ENCODE measurements around the gene SUV39H2. TPM values are rescaled to one million over a fixed set of nuclear protein-coding genes. Genes with fewer than 3 reads are reported as not detected.

SUV39H2 gene
- 10 to 100 TPM; 16.5 to 19.4 TPM for total RNA-seq
- 10 to 100 TPM; 14.4 to 15.1 TPM for polyA plus RNA-seq (ENCODE audit: insufficient read length in 2 of 2)
- long read RNA-seq, donor 1, partial matches to known transcripts: 0 of 2 reads
- long read RNA-seq, donor 1, other reads (novel, unspliced or antisense): 0 of 2 reads
- long read RNA-seq, donor 2, partial matches to known transcripts: 0 of 1 reads
- long read RNA-seq, donor 2, other reads (novel, unspliced or antisense): 0 of 1 reads
- long read RNA-seq, donor 3, partial matches to known transcripts: 0 of 2 reads
- long read RNA-seq, donor 3, other reads (novel, unspliced or antisense): 0 of 2 reads
- long read RNA-seq, donor 4, partial matches to known transcripts: 6 of 12 reads
- long read RNA-seq, donor 4, other reads (novel, unspliced or antisense): 0 of 12 reads

- no peaks in the 10 kb centered on the region for H3K9me3 ChIP-seq (ENCODE audit: control insufficient read depth, insufficient read depth, low read length)
- WGBS (ENCODE audit: insufficient coverage): 0% methylated on average over 101 of the region's 102 CpGs
- peak within 1 kb of the TSS; percentile 100 for H3K4me3 ChIP-seq (ENCODE audit: low read depth, low read length)
- H3K27ac ChIP-seq (ENCODE audit: low read depth, low read length): peak within 1 kb of the TSS; percentile 99
- H3K4me1 ChIP-seq (ENCODE audit: control insufficient read depth, insufficient read depth, low read length): peaks cover 8% of the 10 kb centered on the region
- no peaks in the 10 kb centered on the region for H3K36me3 ChIP-seq (ENCODE audit: control insufficient read depth, insufficient read depth, low read length)
- DNase-seq (ENCODE audit: low read depth in 4 of 6, low spot score in 6 of 6): peak; percentile 84 to 99 (median 94)
- no peaks in the 10 kb centered on the region for H3K27me3 ChIP-seq (ENCODE audit: control insufficient read depth, insufficient read depth, low read length)
Measured at GRCh38 chr10:14878266-14879123, at the start of gene SUV39H2. Gene SUV39H2 (plus strand): TSS chr10:14878866. CDS start chr10:14878889, 23 bp downstream.

- H3K27ac ChIP-seq (ENCODE audit: low read depth, low read length): no peak overlapping the region
Measured at GRCh38 chr10:14833106-14833505, 45.6 kb upstream of the SUV39H2 start.

GRCh38 chr10:14836208-14836607 lies 42.5 kb upstream of the SUV39H2 start:
- Histone ChIP-seq H3K4me1 (ENCODE audit: control insufficient read depth, insufficient read depth, low read length) (peaks cover 16% of the 10 kb centered on the region), H3K4me3 (ENCODE audit: low read depth, low read length) (no peak overlapping the region), H3K36me3 (ENCODE audit: control insufficient read depth, insufficient read depth, low read length) (no peaks in the 10 kb centered on the region), H3K27ac (ENCODE audit: low read depth, low read length) (peak overlapping the region; percentile 98), H3K9me3 (ENCODE audit: control insufficient read depth, insufficient read depth, low read length) (no peaks in the 10 kb centered on the region), H3K27me3 (ENCODE audit: control insufficient read depth, insufficient read depth, low read length) (no peaks in the 10 kb centered on the region)
- no CpG with 5 or more reads among the region's 2 CpGs for WGBS (ENCODE audit: insufficient coverage)
- DNase-seq (ENCODE audit: low read depth in 4 of 6, low spot score in 6 of 6): peak in 1 of 6 donors; percentile 5

More at GRCh38 chr10:14833106-14833505, 45.6 kb upstream of the SUV39H2 start:
- 96% methylated on average over 2 of the region's 3 CpGs for WGBS (ENCODE audit: insufficient coverage)
- Histone ChIP-seq H3K9me3 (ENCODE audit: control insufficient read depth, insufficient read depth, low read length) (no peaks in the 10 kb centered on the region), H3K36me3 (ENCODE audit: control insufficient read depth, insufficient read depth, low read length) (no peaks in the 10 kb centered on the region), H3K4me1 (ENCODE audit: control insufficient read depth, insufficient read depth, low read length) (peaks cover 11% of the 10 kb centered on the region), H3K4me3 (ENCODE audit: low read depth, low read length) (no peak overlapping the region), H3K27me3 (ENCODE audit: control insufficient read depth, insufficient read depth, low read length) (no peaks in the 10 kb centered on the region)
- no peak for DNase-seq (ENCODE audit: low read depth in 4 of 6, low spot score in 6 of 6)

- WGBS (ENCODE audit: insufficient coverage): 7% methylated on average over 14 of the region's 14 CpGs
- peaks cover 8% of the 10 kb centered on the region for H3K36me3 ChIP-seq (ENCODE audit: control insufficient read depth, insufficient read depth, low read length)
- peak in 2 of 6 donors; percentile 33 to 83 for DNase-seq (ENCODE audit: low read depth in 4 of 6, low spot score in 6 of 6)
- H3K27me3 ChIP-seq (ENCODE audit: control insufficient read depth, insufficient read depth, low read length): no peaks in the 10 kb centered on the region
- H3K27ac ChIP-seq (ENCODE audit: low read depth, low read length): peak overlapping the region; percentile 98
- H3K4me1 ChIP-seq (ENCODE audit: control insufficient read depth, insufficient read depth, low read length): peaks cover 16% of the 10 kb centered on the region
- H3K4me3 ChIP-seq (ENCODE audit: low read depth, low read length): peak overlapping the region; percentile 95
- H3K9me3 ChIP-seq (ENCODE audit: control insufficient read depth, insufficient read depth, low read length): no peaks in the 10 kb centered on the region
Measured at GRCh38 chr10:14837003-14837756, 41.5 kb upstream of the SUV39H2 start.

- H3K4me3 ChIP-seq (ENCODE audit: low read depth, low read length): peak within 1 kb of the TSS; percentile 95
- under 1% methylated on average over 72 of the region's 72 CpGs for WGBS (ENCODE audit: insufficient coverage)
Measured at GRCh38 chr10:14837757-14838581, 40.7 kb upstream of the SUV39H2 start, which contains the start of the genes CDNF, HSPA14 and MSANTD7. Gene CDNF (minus strand): TSS chr10:14838037. CDS start chr10:14837946, 91 bp downstream. Gene HSPA14 (plus strand): TSS chr10:14838306. CDS start chr10:14838403, 97 bp downstream. Gene MSANTD7 (plus strand): TSS chr10:14838306. CDS start chr10:14842285, 3,979 bp downstream.

GRCh38 chr10:14838582-14839304 lies 39.9 kb upstream of the SUV39H2 start:
- Histone ChIP-seq H3K36me3 (ENCODE audit: control insufficient read depth, insufficient read depth, low read length) (peaks cover 22% of the 10 kb centered on the region), H3K4me1 (ENCODE audit: control insufficient read depth, insufficient read depth, low read length) (peaks cover 16% of the 10 kb centered on the region), H3K9me3 (ENCODE audit: control insufficient read depth, insufficient read depth, low read length) (no peaks in the 10 kb centered on the region), H3K27me3 (ENCODE audit: control insufficient read depth, insufficient read depth, low read length) (no peaks in the 10 kb centered on the region), H3K27ac (ENCODE audit: low read depth, low read length) (peak overlapping the region; percentile 95), H3K4me3 (ENCODE audit: low read depth, low read length) (peak overlapping the region; percentile 95)
- DNase-seq (ENCODE audit: low read depth in 4 of 6, low spot score in 6 of 6): peak in 3 of 6 donors; percentile 7 to 64 (median 49)
- under 1% methylated on average over 58 of the region's 60 CpGs for whole genome bisulfite sequencing (ENCODE audit: insufficient coverage)

More at GRCh38 chr10:14837757-14838581, 40.7 kb upstream of the SUV39H2 start, which contains the start of the genes CDNF, HSPA14 and MSANTD7:
- H3K4me1 ChIP-seq (ENCODE audit: control insufficient read depth, insufficient read depth, low read length): peaks cover 16% of the 10 kb centered on the region
- H3K9me3 ChIP-seq (ENCODE audit: control insufficient read depth, insufficient read depth, low read length): no peaks in the 10 kb centered on the region
- H3K36me3 ChIP-seq (ENCODE audit: control insufficient read depth, insufficient read depth, low read length): peaks cover 14% of the 10 kb centered on the region
- H3K27me3 ChIP-seq (ENCODE audit: control insufficient read depth, insufficient read depth, low read length): no peaks in the 10 kb centered on the region
- peak; percentile 99 to 100 (median 100) for DNase-seq (ENCODE audit: low read depth in 4 of 6, low spot score in 6 of 6)
- peak within 1 kb of the TSS; percentile 98 for H3K27ac ChIP-seq (ENCODE audit: low read depth, low read length)

- 25% methylated on average over 10 of the region's 14 CpGs for WGBS (ENCODE audit: insufficient coverage)
- Histone ChIP-seq H3K27ac (ENCODE audit: low read depth, low read length) (peak overlapping the region; percentile 95), H3K4me3 (ENCODE audit: low read depth, low read length) (peak overlapping the region; percentile 95), H3K27me3 (ENCODE audit: control insufficient read depth, insufficient read depth, low read length) (no peaks in the 10 kb centered on the region), H3K9me3 (ENCODE audit: control insufficient read depth, insufficient read depth, low read length) (no peaks in the 10 kb centered on the region), H3K4me1 (ENCODE audit: control insufficient read depth, insufficient read depth, low read length) (peaks cover 16% of the 10 kb centered on the region), H3K36me3 (ENCODE audit: control insufficient read depth, insufficient read depth, low read length) (peaks cover 23% of the 10 kb centered on the region)
- DNase-seq (ENCODE audit: low read depth in 4 of 6, low spot score in 6 of 6): no peak
Measured at GRCh38 chr10:14839305-14839695, 39.4 kb upstream of the SUV39H2 start.

- H3K4me3 ChIP-seq (ENCODE audit: low read depth, low read length): no peak overlapping the region
- no CpG with 5 or more reads among the region's 2 CpGs for WGBS (ENCODE audit: insufficient coverage)
- H3K4me1 ChIP-seq (ENCODE audit: control insufficient read depth, insufficient read depth, low read length): peaks cover 16% of the 10 kb centered on the region
- peaks cover 24% of the 10 kb centered on the region for H3K36me3 ChIP-seq (ENCODE audit: control insufficient read depth, insufficient read depth, low read length)
- no peak overlapping the region for H3K27ac ChIP-seq (ENCODE audit: low read depth, low read length)
- no peak for DNase-seq (ENCODE audit: low read depth in 4 of 6, low spot score in 6 of 6)
- no peaks in the 10 kb centered on the region for H3K27me3 ChIP-seq (ENCODE audit: control insufficient read depth, insufficient read depth, low read length)
- H3K9me3 ChIP-seq (ENCODE audit: control insufficient read depth, insufficient read depth, low read length): no peaks in the 10 kb centered on the region
Measured at GRCh38 chr10:14840178-14840577, 38.5 kb upstream of the SUV39H2 start.

Data from spinal cord (tissue), 10 donors.